22Rv1 (cell line): Measurements from ENCODE around the gene MGAT5.

Experiments
- CTCF ChIP-seq: fragments of 450-650 bp; IDR thresholded peaks from 2 replicates; pipeline ENCODE4 v1.5.1; 2017; ENCODE audit warnings: mild to moderate bottlenecking
- ZFX ChIP-seq: fragments of 450-650 bp; IDR thresholded peaks from 2 replicates; pipeline ENCODE4 v1.6.1; 2017; ENCODE audit warnings: antibody characterized with exemption, borderline replicate concordance

- TF ChIP-seq CTCF = no peak
- no peak for TF ChIP-seq ZFX
Observed at GRCh38 chr2:134244587-134244986, 9.3 kb upstream of the MGAT5 start.
